Measurements from ENCODE around the gene HSP90AB1.
A peak's percentile ranks its signal among the peaks of the same experiment; 100 is the strongest.

Gene HSP90AB1

GRCh38 chr6:44235891-44236516 lies 10.9 kb upstream of the HSP90AB1 start:
- no peak for DNase-seq

GRCh38 chr6:44237021-44237812 lies 9.7 kb upstream of the HSP90AB1 start:
- DNase-seq: peak; percentile 36

- DNase-seq: peak; percentile 53
Observed at GRCh38 chr6:44237813-44238433, 9.0 kb upstream of the HSP90AB1 start.

- DNase-seq: no peak
Observed at GRCh38 chr6:44238687-44239350, 8.1 kb upstream of the HSP90AB1 start.

- DNase-seq: no peak
Observed at GRCh38 chr6:44243345-44243744, 3.6 kb upstream of the HSP90AB1 start.

GRCh38 chr6:44245391-44245911 lies 1.4 kb upstream of the HSP90AB1 start:
- DNase-seq: no peak

GRCh38 chr6:44245912-44246662 lies 814 bp upstream of the HSP90AB1 start:
- peak; percentile 69 for DNase-seq

- peak; percentile 84 for DNase-seq
Observed at GRCh38 chr6:44247338-44248302, 719 bp downstream of the HSP90AB1 start.

GRCh38 chr6:44248579-44248978 lies 1.7 kb downstream of the HSP90AB1 start:
- DNase-seq: no peak

- DNase-seq: no peak
Observed at GRCh38 chr6:44249082-44249748, 2.3 kb downstream of the HSP90AB1 start.

- DNase-seq: no peak
Observed at GRCh38 chr6:44250067-44250717, 3.3 kb downstream of the HSP90AB1 start.

GRCh38 chr6:44250718-44251123 lies 3.8 kb downstream of the HSP90AB1 start:
- DNase-seq: no peak

- no peak for DNase-seq
Observed at GRCh38 chr6:44251576-44252524, 4.9 kb downstream of the HSP90AB1 start.

GRCh38 chr6:44253307-44254101 lies 6.6 kb downstream of the HSP90AB1 start:
- DNase-seq: no peak

GRCh38 chr6:44254191-44255104 lies 7.5 kb downstream of the HSP90AB1 start:
- DNase-seq: no peak

- DNase-seq: no peak
Observed at GRCh38 chr6:44255105-44255808, 8.4 kb downstream of the HSP90AB1 start.

Data from NK-92 treated with Interleukin-12 subunit alpha and Interleukin-12 subunit beta, amount 100 ng/mL, for 24 hours (cell line).